ENCODE data around the gene KIF26A.

Gene KIF26A

DNA sequence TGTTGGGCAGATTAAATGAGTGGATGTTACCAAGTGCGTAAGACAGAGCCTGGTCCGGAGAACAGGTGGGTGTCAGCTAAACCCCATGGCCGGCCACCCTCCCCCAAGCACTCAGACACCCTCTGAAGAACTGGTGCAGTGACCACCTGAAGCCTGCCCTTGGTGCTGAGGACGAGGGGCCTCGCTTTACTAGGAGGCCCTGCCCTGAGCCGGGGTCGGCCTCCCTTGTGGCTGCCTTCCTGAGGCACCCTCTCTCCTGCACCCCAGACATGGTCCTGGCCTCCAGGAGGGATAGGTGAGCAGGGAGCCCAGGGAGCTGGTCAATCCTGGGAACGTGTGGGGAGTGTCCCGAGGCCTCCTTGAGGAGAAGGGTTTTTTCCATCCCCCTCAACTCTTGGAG is 4.9 kb upstream of the KIF26A start:
- no peak for DNase-seq

DNA sequence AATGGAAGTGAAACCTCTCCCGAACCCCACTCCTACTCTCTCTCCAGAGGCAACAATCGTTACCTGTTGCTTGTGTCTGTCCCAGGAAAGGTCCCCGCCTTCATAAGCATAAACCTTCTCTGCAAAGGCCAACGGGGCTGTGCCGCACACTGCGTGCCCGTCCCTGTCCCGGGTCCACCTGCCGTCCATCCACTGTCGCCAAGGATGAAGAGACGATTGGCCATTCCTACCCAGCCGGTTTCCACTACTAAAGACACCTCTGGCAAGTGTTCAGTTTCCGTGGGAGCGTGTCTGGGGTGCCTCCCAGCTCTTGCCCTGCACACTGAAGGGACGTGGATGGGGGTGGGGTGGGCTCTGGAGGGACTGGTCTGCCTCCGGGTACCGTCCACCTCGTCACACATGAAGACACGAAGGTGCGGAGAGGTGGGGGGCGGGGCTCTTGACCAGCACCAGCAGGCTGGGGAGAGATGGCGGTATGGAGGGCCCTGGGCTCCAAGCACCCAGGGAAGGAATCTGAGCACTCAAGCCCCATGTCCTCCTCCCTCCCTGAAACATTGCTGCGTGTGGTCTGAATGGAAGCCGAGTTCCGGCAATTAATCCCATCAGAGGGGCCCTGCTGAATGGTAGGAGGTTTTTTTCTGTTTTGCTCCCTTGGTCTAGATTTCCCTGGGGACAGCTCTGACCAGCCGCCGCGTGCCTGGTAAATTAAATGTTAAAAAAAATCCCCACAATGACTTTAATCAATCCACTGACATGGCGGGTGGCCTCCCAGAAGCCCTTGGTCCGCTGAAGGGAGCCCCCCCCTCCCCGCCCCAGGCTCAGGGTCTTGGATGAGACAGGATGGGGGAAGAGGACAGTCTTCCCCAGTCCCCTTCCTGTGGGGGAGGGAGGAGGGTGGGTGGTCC is 4.1 kb upstream of the KIF26A start:
- DNase-seq = no peak

DNA sequence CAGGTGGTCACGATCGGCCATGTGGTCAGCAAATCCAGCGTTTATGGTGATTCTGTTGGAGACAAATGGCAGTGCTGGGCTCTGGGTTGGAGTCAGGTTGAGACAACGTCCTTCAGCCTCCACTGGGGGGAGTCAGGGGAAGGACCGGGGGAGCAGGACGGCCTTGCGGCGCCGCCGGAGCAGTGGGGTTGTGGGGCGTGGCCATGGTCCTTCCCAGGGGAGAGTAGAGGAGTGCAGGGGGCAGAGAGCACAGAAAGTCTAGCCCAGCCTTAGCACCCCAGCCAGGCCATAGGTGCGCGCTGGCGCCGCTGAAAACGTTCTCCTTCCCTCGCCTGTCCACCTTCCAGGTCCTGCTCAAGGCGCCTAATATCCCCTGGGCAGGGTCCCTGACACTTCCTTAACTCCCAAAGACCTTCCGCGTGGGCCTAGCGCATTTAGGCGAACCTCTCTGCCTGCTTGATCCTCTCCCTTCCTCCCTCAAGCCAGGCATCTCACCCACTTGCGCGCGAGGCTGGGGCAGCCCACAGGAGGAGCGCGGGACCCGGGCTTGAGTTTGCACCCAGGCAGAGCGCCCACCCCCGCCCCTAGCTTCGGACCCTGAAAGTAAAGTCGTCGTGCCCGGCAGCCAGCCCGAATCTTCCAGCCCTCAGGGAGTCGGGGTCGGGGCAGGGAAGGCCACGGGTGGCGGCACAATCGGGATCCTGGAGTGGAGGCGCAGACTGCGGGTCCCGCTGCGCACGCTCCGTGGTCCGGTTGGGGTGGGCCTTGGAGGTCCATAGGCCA is 3.1 kb upstream of the KIF26A start:
- DNase-seq = no peak

DNA sequence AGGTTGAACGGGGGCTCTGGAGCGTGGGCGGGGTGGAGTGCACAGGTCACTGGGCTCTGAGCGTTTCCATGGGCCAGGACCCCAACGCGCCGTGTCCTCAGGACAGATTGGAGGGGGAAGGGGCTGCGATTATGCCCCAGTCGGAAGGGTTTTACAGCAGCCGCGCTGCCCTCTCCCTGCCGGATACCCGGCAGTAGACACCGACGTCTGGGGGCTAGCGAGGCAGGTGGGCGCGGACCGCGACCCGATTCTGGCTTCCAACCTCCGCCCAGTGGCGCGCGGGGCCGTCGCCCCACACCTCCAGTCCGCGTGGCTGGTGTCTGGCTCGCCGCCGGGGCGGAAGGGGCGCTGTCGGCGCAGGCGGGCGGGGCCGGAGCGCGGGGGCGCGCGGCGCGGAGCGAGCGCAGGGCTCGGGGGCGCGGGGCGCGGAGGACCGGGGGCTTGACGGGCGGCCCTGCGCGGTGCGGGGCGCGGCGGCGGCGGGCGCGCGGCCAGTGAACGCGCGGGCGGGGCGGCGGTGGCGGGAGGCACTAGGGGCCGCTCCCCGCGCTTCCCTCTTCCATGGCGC is 2.4 kb upstream of the KIF26A start:
- DNase-seq = no peak

DNA sequence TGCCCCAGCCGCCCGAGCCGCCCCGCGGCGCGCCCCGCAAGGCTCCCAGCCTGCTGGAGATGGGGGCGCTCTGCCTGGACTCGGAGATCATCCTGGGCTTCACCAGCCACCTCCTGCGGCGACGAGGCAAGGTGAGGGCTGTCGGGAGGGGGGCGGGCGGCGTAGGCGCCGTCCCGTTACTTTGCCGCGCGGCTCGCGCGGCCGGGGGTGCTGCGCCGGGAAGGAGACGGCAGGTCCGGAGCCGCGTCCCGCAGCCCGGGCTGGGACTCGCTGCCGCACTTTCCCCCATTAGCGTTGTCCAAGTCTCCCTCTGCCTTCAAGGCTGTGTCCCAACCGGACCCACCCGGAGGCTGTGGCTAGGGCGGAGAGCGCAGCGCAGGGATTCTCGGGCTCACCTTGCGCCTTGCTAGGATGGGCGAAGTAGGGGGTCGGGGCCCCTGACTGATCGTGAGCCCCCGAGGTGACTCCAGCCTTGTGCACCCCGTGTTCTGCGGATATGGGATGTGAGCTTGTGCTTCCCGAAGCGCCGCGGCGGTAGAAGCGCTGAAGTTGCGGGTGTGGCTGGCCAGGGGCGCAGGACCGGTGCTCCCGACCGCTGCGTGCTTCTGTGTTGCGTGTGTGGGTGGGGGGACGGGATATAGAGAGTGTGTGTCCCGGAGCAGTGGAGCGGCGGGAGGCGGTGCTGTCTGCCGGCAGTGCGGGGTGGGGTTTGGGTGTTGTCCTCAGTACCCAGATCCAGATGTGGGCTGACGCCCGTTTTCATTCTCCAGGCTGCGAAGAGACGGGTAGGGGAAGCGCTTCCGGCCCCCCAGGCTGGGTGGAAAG is 1.7 kb upstream of the KIF26A start:
- DNase-seq = no peak

DNA sequence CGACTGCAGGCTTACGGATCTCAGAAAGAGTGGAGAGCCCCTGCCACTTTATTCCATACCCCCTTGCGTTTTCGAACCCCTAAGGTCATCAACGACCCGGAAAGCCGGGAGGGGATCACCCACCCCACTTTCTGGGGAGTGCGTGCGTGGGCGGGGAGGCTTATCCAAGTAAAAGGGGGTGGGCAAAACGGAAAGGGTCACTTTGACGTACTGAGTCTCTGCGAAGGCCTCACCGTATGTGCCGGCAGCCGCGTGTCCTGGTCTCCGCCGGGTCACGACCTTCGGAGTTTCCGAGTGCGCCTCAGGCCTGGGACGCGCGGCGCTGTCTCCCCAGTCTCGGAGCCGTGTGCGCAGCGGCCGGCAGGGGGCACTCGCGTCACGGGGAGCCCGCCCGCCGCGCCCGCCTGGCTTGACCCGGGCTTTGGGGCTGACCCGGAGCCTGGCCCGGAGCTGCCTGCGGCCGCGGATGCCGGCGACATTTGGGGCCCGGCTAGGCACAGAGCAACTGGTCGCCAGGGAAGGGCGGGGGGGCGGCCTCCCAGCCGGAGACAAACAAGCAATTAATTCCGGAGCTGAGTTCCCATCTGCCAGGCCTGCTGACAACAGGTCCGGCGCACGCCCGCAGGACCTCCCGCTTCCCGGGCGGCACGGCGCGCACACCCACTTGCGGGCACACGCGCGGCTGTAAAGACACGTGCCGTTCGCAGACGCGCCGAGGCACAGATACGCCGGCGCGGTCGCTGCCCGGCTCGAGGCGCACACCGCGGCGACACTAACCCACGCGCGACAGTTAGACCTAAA is 890 bp upstream of the KIF26A start:
- DNase-seq = peak; percentile 47

DNA sequence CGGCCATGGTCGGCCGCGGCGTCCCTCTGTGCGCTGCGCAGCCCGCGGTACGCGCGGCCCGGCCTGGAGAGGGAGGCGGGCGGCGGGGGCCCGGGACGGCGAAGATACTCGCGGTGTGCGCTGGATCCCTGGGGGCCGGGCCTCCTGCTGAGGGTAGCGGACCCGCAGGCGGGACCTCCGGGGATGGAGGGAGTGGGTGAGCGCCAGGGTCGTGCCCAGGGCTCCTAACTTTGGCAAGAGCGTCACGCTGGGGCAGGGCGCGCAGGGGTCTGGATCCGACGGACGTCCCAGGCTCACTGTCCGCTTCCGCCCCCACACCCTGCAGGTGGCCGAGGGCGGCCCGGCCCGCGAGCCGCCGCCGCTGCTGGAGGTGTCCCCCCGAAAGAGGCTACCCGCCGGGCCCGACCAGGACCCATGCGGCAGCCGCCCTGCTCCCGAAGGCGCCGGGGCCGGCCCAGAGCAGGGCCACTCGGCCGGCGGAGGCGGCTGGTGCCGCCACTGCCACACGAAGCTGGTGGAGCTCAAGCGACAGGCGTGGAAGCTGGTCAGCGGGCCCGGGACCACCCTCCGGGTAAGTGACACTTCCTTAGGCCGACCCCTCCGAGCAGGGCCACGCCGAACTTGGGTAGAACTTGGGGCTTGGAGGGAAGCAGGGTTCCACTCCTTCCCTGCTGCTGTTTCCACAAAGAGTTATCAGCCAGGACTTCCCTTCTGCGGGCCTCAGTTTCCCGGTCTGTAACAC is 502 bp downstream of the KIF26A start:
- no peak for DNase-seq

DNA sequence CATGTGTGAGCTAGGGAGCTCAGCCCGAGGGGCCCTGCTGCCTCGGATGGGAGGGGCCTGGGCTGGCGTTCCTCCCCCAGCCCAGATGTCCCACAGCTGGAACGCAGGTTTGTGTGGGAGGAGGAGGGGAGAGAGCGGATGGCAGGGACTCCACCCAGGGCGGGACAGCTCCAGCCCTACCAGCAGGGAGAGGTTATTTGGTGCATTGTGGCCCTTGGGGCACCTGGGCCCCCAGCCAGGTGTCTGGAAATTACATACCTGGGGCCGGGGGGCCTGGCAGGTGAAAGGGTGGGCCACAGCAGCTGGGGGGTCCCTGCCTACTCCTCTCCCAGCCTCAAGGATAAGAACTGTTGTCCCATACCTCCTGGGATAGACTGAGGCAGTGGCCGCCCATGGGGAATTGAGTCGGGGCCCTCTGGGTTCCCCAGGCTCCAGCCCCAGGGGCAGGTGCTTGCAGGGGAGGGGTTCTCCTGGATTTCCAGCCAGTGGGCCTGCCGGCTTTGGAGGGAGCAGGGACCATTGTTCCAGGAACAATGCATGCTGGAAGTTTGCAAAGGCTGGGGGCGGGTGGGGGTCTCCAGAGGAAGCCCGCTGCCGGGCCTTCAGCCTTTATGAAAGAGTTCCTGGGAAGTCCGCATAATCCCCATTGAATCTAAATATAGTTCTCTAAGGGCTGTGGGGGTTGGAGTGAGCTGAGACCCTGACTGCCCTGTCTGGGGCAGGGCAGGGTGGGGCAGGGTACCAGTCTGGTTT is 1.2 kb downstream of the KIF26A start:
- no peak for DNase-seq

DNA sequence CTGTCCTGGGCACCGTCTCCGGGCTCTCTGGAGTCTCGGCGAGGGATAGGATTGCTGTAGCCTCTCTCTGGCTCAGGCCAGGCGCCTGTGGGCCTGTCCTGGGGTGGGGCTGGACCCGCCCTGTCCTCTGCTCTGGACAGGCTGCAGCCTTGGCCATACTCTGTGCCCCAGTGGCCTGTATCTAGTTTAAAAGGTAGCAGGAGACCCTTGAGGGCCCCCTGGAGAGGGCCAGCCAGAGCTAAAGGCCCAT is 1.8 kb downstream of the KIF26A start:
- DNase-seq = no peak

DNA sequence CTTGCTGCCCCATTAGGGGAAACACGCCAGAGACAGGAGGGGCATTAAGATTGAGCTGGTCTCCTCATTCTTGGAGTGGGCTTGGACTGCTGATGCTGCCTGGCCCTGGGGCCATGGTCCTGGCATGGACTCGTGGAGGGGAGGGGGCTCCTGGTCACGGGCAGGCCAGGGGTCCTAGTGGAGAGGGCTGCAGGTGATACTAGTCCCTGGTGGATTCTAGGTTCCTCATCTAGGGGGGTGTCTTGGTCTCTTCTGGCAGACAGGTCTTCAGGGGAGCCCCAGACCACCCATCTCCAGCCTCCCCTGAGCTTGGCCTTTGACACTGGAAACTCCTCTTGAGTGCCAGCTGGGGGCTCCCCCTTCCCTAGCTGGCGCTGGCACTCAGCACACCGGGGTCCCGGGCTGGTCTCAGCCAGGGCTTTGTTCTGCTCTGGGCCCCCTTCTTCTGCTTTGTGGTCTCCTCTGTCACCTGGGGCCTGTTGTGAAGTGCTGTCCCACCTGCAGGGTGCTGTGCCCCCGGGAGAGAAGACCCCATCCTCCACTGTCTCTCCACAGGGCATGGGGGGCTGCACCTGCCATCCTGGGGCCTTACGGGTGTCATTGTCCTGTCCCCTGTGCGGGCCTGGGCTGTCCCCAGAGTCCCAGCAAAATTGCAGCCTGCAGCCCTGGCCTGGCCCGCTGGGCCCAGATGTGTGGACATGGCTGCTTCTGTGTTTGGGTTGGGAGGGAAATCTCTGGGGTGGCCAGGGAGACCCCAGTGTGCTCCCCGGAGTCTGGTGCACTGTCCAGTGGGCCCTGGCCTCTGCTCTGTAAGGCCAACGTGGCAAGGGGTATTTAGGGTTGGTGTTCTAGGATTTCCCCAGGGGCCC is 2.3 kb downstream of the KIF26A start:
- DNase-seq = no peak

DNA sequence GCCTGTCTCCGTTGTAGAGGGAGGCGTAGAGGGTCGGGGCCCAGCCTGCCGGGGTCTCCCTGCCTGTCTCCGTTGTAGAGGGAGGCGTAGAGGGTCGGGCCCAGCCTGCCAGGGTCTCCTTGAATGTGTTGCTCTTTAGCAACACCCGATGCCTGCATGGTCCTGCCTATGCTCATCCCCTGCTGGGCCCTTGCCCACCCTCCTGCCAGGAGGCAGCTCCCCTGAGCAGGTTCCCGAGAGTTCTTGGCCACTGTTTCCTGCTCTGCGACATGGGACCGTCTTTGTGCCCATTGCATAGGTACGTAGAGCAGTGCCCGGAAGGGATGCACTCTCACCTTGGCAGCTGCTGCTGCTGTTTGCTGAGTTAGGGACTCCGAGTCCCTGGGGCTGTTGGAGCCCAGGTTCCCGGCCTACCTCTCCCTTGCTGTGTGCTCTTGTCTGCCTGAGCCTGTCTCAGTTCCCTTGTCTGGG is 3.3 kb downstream of the KIF26A start:
- DNase-seq = no peak

DNA sequence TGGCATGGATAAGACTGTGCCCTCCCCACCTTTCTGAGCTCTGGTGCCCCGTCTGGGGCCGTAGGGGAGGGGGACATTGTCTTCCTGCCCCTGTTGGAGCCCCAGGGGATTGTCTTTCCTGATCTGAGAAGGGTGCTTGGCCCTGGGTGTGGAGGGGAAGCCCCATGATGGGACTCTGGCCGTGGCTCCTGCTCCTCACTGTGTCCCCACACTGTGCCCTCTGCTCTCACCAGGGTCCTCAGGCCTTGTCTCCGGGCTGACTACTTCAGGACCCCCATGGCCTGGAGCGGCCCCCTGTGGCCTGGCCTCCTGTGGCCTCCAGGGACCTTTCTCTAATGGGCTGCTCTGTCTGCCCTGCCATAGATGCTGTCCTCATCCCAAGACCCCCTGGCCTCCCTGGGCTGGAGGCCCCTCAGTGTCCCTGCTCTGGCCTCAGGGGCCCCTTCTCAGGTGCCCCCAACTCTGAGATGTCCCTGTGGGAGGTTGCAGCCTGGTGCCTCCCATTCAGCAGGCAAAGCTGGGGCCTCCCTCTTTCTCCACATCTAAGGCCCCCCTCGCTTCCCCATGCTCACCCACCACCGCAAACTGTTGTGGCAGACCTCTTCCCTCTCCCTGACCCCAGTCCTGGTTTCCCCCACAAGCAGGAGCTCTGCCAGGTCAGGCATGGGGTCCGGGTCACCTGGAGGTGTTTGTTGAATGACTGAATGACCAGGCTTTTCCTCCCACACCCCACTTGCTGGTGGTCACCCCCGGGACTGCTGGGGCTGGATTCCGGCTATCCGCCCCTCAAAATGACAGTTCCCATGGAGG is 4.0 kb downstream of the KIF26A start:
- no peak for DNase-seq

DNA sequence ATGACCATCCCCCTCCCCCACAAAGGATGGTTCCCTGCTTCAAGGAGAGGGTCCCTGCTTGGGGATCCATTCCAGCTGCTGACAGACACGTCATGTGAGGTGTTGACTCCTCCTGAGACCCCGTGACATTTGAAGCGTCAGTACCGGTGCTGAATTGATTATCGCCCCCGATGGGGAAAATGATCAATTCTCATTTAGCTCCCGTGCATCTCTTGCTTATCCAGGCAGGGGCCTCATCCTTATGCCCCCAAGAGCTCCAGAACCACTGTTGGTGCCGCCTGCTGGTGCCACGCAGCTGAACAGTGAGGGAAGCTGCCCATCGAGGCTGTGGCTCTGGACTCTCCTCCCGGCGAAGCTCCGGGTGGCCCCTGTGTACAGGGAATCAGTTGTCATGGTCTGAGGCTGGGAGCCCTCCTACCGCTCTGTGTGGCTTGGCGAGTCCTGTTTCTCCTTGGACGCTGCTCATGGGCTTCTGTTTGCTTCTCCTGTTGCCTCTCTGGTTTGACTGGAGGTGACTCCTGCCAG is 4.6 kb downstream of the KIF26A start:
- no peak for DNase-seq

DNA sequence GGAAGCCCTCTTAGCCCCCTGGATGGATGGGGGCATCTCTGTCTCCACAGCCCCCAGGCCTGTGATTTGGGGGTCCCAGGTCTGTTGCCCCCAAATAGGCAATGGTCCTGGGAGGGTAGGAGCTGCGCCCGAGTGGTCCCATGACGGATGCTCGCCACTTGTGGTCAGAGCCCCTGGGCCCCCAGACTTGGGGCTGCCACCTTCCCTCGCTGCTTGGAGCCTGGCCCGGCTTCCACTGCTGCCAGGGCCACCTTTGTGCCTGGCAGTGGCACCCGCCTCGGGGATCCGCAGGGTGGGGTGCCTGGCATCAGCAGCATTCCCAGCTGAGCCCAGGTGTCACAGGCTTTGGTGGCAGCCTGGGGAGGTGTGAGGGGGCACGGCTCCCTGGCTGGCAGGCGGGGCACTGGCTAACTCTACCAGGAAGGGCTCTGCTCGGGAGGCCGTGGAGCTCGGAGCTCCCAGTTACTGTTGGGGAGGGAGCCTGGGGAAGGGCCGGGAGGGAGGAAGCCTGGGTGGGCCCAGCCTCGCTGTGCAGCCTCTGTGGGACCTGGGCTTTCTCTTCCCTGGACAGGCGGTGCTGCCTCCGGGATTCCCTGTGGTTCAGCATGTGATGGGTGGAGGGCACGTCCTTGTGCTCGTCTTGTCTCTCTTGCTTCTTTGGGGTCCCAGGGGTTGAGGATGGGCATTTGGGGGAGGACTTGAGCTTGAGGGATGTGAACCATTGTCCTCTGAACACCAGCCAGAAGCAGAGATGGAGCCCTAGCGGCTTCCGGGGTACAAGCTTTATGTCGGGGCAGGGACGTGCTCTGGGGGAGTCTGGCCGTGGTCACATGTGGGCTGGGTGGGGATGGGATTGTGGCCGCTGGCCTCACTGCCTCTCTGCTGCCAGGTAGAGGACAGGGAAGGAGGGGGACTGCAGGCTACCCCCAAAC is 5.4 kb downstream of the KIF26A start:
- no peak for DNase-seq

DNA sequence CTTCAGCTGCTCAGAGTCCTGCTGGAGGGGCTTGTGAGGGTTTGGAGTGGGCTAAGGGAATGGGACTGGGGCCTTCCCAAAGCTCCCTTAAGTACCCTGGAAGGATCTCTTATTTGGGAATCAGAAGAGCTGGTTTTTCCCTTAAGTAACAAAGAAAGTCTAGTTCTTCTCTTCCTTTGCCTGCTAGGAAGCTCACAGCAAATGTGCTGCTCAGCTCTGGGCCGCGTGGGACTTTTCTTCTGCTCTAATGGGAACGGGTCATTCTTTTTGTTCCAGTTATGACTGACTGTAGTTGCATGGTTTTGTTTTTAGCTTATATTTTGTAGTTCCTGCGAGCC is 6.0 kb downstream of the KIF26A start:
- no peak for DNase-seq

DNA sequence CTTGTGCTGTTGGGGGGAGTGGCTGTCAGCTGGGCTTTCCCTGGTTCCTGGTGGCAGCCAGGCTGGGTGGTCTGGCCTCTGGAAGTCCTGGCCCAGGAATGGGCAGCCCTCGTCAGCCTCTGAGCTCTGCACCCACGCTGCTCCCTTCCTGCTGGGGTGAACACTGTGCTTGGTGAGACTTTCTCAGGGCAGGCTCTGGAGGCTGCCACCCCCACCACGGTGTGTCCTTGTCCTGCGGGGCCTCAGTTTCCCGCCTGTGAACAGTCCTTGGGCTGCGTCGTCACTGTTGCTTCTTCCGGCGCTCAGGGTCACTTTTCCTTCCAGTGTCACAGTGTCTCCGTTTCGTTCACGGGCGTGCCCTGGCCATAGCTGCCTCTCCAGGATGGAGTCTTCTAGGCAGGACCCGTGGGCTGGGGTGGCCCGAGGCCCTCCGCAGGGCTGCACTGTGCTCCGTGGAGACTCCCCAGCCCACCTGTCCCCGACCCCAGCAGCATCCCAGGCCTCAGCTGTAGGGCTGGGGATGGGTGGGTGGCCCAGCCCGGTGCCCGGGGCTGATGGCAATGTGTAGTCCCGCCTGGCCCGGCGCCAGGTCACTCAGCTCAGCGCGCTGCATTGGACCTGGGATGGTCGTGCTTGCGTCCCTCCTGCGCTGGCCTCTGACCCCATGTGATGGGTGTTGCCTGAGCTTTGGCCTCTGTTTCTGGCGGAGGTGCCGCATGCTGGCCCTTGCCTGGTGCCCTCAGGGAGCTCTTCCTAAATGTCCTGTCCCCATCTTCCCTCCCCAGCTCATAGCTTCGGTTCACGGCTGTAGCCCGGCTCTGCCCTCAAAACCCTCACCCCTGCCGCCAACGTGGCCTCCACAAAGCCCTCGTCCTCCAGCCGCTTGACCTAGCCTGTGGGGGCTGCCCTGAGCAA is 6.8 kb downstream of the KIF26A start:
- no peak for DNase-seq
